ENCODE results near the gene THRAP3. TPM values are rescaled to one million over a fixed set of nuclear protein-coding genes. Genes with fewer than 3 reads are reported as not detected.

Gene THRAP3
- total and polyA plus RNA-seq, 9 of the 15 experiments (the other 6 are each of a cell fraction or from before 2014, with no cell fraction given): 66.2 to 135 (median 113) TPM

- TF ChIP-seq ATF6 (CRISPR knock-in tag; IDR thresholded peaks at IDR 0.05): peak; percentile 94; the same call in 1 of the 2 replicates
- peak; percentile 23; the same call in 1 of the 2 replicates for TF ChIP-seq MIER1 (IDR thresholded peaks at IDR 0.05; ENCODE audit: low read depth)
- peak in 1 of 2 experiments; percentile 53; a peak in 1 of 4 replicates for TF ChIP-seq KDM1A (IDR thresholded peaks at IDR 0.05)
- TF ChIP-seq POLR3G (IDR thresholded peaks at IDR 0.05; ENCODE audit: extremely low read depth, insufficient read length, insufficient replicate concordance): no peak
- no peak for TF ChIP-seq POU5F1 (IDR thresholded peaks at IDR 0.05; ENCODE audit: borderline replicate concordance, low read depth, low read length, partially characterized antibody)
- TF ChIP-seq SMARCA5 (IDR thresholded peaks at IDR 0.05): no peak; the same call in 1 of the 2 replicates
- TF ChIP-seq, protein P1, sequence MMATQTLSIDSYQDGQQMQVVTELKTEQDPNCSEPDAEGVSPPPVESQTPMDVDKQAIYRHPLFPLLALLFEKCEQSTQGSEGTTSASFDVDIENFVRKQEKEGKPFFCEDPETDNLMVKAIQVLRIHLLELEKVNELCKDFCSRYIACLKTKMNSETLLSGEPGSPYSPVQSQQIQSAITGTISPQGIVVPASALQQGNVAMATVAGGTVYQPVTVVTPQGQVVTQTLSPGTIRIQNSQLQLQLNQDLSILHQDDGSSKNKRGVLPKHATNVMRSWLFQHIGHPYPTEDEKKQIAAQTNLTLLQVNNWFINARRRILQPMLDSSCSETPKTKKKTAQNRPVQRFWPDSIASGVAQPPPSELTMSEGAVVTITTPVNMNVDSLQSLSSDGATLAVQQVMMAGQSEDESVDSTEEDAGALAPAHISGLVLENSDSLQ (IDR thresholded peaks at IDR 0.05): peak; percentile 28
- no peak for TF ChIP-seq SAFB2 (IDR thresholded peaks at IDR 0.05; ENCODE audit: borderline replicate concordance, low read depth, low read length, severe bottlenecking)
- no peak for TF ChIP-seq SMAD1 (IDR thresholded peaks at IDR 0.05; ENCODE audit: low read depth, low read length, partially characterized antibody)
- TF ChIP-seq ZNF384 (IDR thresholded peaks at IDR 0.05; ENCODE audit: low read depth, low read length): no peak
- peak in 1 of 2 experiments; percentile 37; a peak in 1 of 4 replicates for TF ChIP-seq KDM4B (IDR thresholded peaks at IDR 0.05; ENCODE audit: borderline replicate concordance in 2 of 2, low read depth in 1 of 2)
- TF ChIP-seq, protein P2, sequence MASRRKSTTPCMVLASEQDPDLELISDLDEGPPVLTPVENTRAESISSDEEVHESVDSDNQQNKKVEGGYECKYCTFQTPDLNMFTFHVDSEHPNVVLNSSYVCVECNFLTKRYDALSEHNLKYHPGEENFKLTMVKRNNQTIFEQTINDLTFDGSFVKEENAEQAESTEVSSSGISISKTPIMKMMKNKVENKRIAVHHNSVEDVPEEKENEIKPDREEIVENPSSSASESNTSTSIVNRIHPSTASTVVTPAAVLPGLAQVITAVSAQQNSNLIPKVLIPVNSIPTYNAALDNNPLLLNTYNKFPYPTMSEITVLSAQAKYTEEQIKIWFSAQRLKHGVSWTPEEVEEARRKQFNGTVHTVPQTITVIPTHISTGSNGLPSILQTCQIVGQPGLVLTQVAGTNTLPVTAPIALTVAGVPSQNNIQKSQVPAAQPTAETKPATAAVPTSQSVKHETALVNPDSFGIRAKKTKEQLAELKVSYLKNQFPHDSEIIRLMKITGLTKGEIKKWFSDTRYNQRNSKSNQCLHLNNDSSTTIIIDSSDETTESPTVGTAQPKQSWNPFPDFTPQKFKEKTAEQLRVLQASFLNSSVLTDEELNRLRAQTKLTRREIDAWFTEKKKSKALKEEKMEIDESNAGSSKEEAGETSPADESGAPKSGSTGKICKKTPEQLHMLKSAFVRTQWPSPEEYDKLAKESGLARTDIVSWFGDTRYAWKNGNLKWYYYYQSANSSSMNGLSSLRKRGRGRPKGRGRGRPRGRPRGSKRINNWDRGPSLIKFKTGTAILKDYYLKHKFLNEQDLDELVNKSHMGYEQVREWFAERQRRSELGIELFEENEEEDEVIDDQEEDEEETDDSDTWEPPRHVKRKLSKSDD (conservative IDR thresholded peaks at IDR 0.05; ENCODE audit: low read length): no peak
- TF ChIP-seq MAFK (IDR thresholded peaks at IDR 0.05; ENCODE audit: low read length): no peak
- TF ChIP-seq NR3C1 (CRISPR knock-in tag; IDR thresholded peaks at IDR 0.05): peak; percentile 96
- no peak for TF ChIP-seq ZNF212 (CRISPR knock-in tag; IDR thresholded peaks at IDR 0.05)
- peak; percentile 83 to 96; a peak in 2 of 4 replicates for TF ChIP-seq SIN3A (IDR thresholded peaks at IDR 0.05; ENCODE audit: borderline replicate concordance in 2 of 2, control insufficient read depth in 1 of 2, low read depth in 2 of 2, low read length in 2 of 2)
- no peak for TF ChIP-seq ZNF41 (CRISPR knock-in tag; conservative IDR thresholded peaks at IDR 0.05)
- TF ChIP-seq SAFB (IDR thresholded peaks at IDR 0.05; ENCODE audit: borderline replicate concordance, low read depth, low read length): no peak; the same call in 1 of the 2 replicates
- TF ChIP-seq, protein P3, sequence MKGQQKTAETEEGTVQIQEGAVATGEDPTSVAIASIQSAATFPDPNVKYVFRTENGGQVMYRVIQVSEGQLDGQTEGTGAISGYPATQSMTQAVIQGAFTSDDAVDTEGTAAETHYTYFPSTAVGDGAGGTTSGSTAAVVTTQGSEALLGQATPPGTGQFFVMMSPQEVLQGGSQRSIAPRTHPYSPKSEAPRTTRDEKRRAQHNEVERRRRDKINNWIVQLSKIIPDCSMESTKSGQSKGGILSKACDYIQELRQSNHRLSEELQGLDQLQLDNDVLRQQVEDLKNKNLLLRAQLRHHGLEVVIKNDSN (CRISPR knock-in tag; IDR thresholded peaks at IDR 0.05): peak; percentile 50
- TF ChIP-seq XRCC4 (IDR thresholded peaks at IDR 0.05; ENCODE audit: extremely low read depth, insufficient read depth, insufficient read length): no peak
- TF ChIP-seq ZNF23 (CRISPR knock-in tag; IDR thresholded peaks at IDR 0.05): no peak
- TF ChIP-seq BCL6 (CRISPR knock-in tag; IDR thresholded peaks at IDR 0.05): no peak
Measured at GRCh38 chr1:36321119-36321951, 97.1 kb downstream of the THRAP3 start (continued).

All from K562 (cell line).